Measurements from ENCODE around the gene C10orf143.
A peak's percentile ranks its signal among the peaks of the same experiment; 100 is the strongest.
"Not testable (repeated sequence)": the region's sequence is repeated elsewhere in the genome, so short reads cannot be mapped to it uniquely, and the experiment has no call there.

The C10orf143 gene

GRCh38 chr10:130105724-130106123 is 4.9 kb downstream of the C10orf143 start:
- DNase-seq (ENCODE audit: extremely low spot score), result no peak
- TF ChIP-seq FOXM1 (IDR thresholded peaks at IDR 0.05; ENCODE audit: borderline replicate concordance), result no peak
- no peak for TF ChIP-seq CTBP1 (IDR thresholded peaks at IDR 0.05; ENCODE audit: borderline replicate concordance)
- TF ChIP-seq FOXA1 (IDR thresholded peaks at IDR 0.05), result no peak
- TF ChIP-seq FOXK2 (IDR thresholded peaks at IDR 0.05), result no peak
- ChIA-PET CTCF (no interaction called here), POLR2A (interaction anchor here (1.1 kb wide), 1 partner anchor 33 kb away, joined by 5 read pairs; no protein-coding TSS in a partner anchor)

GRCh38 chr10:130099344-130099743 is 11.3 kb downstream of the C10orf143 start:
- DNase-seq (ENCODE audit: extremely low spot score), result no peak
- POLR2A ChIA-PET, result interaction anchor here (1.6 kb wide), 1 partner anchor 11 kb away, joined by 10 read pairs; the partner anchor contains the start of gene C10orf143
- TF ChIP-seq ARNT (IDR thresholded peaks at IDR 0.05) (no peak), ELF4 (IDR thresholded peaks at IDR 0.05) (no peak), CTBP1 (IDR thresholded peaks at IDR 0.05; ENCODE audit: borderline replicate concordance) (no peak), SP1 (IDR thresholded peaks at IDR 0.05) (no peak), FOXM1 (IDR thresholded peaks at IDR 0.05; ENCODE audit: borderline replicate concordance) (no peak), BHLHE40 (IDR thresholded peaks at IDR 0.05; ENCODE audit: borderline replicate concordance) (no peak), FOXK2 (IDR thresholded peaks at IDR 0.05) (no peak), FOXA1 (IDR thresholded peaks at IDR 0.05) (no peak), NFRKB (IDR thresholded peaks at IDR 0.05) (no peak), L3MBTL2 (conservative IDR thresholded peaks at IDR 0.05) (no peak), SUZ12 (IDR thresholded peaks at IDR 0.05) (no peak), TARDBP (IDR thresholded peaks at IDR 0.05) (no peak), ZNF384 (IDR thresholded peaks at IDR 0.05) (no peak), HDGF (IDR thresholded peaks at IDR 0.05; ENCODE audit: borderline replicate concordance) (no peak), LEF1 (IDR thresholded peaks at IDR 0.05; ENCODE audit: borderline replicate concordance) (no peak), PKNOX1 (IDR thresholded peaks at IDR 0.05) (no peak)
- CTCF ChIA-PET, result interaction anchor here (0.7 to 0.9 kb wide), 2 partner anchors 11 to 126 kb away, joined by 3 read pairs; no protein-coding TSS in a partner anchor

GRCh38 chr10:130090565-130090964 is 20.1 kb downstream of the C10orf143 start:
- DNase-seq (ENCODE audit: extremely low spot score); CTCF ChIA-PET: not testable (repeated sequence)
- POLR2A ChIA-PET, result interaction anchor here (1.4 kb wide), 1 partner anchor 19 kb away, joined by 3 read pairs; no protein-coding TSS in a partner anchor

DNA sequence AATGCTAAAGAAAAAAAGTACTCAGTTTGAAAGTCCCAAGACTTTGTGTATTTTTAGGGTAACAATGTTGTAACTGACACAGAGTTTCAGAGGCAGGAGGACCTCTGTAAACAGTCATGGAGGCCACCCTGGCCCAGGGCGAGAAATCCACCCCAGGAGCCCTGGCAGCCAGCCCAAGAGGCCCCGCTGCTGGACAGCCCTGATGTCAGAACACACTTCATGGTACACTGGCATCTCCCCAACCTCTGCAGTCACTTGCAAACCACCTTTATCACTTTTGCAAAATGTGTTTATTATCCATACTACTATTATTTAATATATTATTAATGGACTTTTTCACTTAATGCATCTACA is 30.2 kb downstream of the C10orf143 start:
- peak; percentile 55 for DNase-seq (ENCODE audit: extremely low spot score)
- CTCF ChIA-PET, result no interaction called here
- POLR2A ChIA-PET, result interaction anchor here (2.9 kb wide), 1 partner anchor 30 kb away, joined by 16 read pairs; the partner anchor contains the start of gene C10orf143
- TF ChIP-seq L3MBTL2 (conservative IDR thresholded peaks at IDR 0.05) (no peak), BHLHE40 (IDR thresholded peaks at IDR 0.05; ENCODE audit: borderline replicate concordance) (no peak), CTBP1 (IDR thresholded peaks at IDR 0.05; ENCODE audit: borderline replicate concordance) (no peak)

GRCh38 chr10:130079614-130080460 is 30.8 kb downstream of the C10orf143 start:
- ChIA-PET POLR2A (interaction anchor here (2.9 kb wide), 1 partner anchor 31 kb away, joined by 16 read pairs; the partner anchor contains the start of gene C10orf143), CTCF (interaction anchor here (1.0 kb wide), 1 partner anchor 30 kb away, joined by 3 read pairs; no protein-coding TSS in a partner anchor)
- DNase-seq (ENCODE audit: extremely low spot score), result peak; percentile 33
- TF ChIP-seq SUZ12 (IDR thresholded peaks at IDR 0.05) (no peak), HDGF (IDR thresholded peaks at IDR 0.05; ENCODE audit: borderline replicate concordance) (no peak), FOXA1 (IDR thresholded peaks at IDR 0.05) (no peak), NFRKB (IDR thresholded peaks at IDR 0.05) (no peak), ELF4 (IDR thresholded peaks at IDR 0.05) (no peak), PKNOX1 (IDR thresholded peaks at IDR 0.05) (peak; percentile 65), L3MBTL2 (conservative IDR thresholded peaks at IDR 0.05) (no peak), TARDBP (IDR thresholded peaks at IDR 0.05) (no peak), BHLHE40 (IDR thresholded peaks at IDR 0.05; ENCODE audit: borderline replicate concordance) (no peak), CTBP1 (IDR thresholded peaks at IDR 0.05; ENCODE audit: borderline replicate concordance) (0 out of 2 replicates have a peak, but pooled peaks have one; percentile 35), LEF1 (IDR thresholded peaks at IDR 0.05; ENCODE audit: borderline replicate concordance) (no peak), FOXM1 (IDR thresholded peaks at IDR 0.05; ENCODE audit: borderline replicate concordance) (no peak), ZNF384 (IDR thresholded peaks at IDR 0.05) (no peak), ARNT (IDR thresholded peaks at IDR 0.05) (no peak), FOXK2 (IDR thresholded peaks at IDR 0.05) (no peak), SP1 (IDR thresholded peaks at IDR 0.05) (no peak)

- no peak for DNase-seq (ENCODE audit: extremely low spot score)
- CTCF ChIA-PET, result no interaction called here
- TF ChIP-seq HDGF (IDR thresholded peaks at IDR 0.05; ENCODE audit: borderline replicate concordance), result no peak
- TF ChIP-seq TARDBP (IDR thresholded peaks at IDR 0.05), result no peak
- no peak for TF ChIP-seq FOXA1 (IDR thresholded peaks at IDR 0.05)
- no peak for TF ChIP-seq ELF4 (IDR thresholded peaks at IDR 0.05)
- TF ChIP-seq SUZ12 (IDR thresholded peaks at IDR 0.05), result no peak
- TF ChIP-seq FOXK2 (IDR thresholded peaks at IDR 0.05), result no peak
- TF ChIP-seq NFRKB (IDR thresholded peaks at IDR 0.05), result no peak
- no peak for TF ChIP-seq ZNF384 (IDR thresholded peaks at IDR 0.05)
- no peak for TF ChIP-seq BHLHE40 (IDR thresholded peaks at IDR 0.05; ENCODE audit: borderline replicate concordance)
- no peak for TF ChIP-seq FOXM1 (IDR thresholded peaks at IDR 0.05; ENCODE audit: borderline replicate concordance)
- TF ChIP-seq LEF1 (IDR thresholded peaks at IDR 0.05; ENCODE audit: borderline replicate concordance), result no peak
- TF ChIP-seq PKNOX1 (IDR thresholded peaks at IDR 0.05), result no peak
- TF ChIP-seq CTBP1 (IDR thresholded peaks at IDR 0.05; ENCODE audit: borderline replicate concordance), result no peak
- no peak for TF ChIP-seq SP1 (IDR thresholded peaks at IDR 0.05)
- no peak for TF ChIP-seq L3MBTL2 (conservative IDR thresholded peaks at IDR 0.05)
- no peak for TF ChIP-seq ARNT (IDR thresholded peaks at IDR 0.05)
- POLR2A ChIA-PET, result interaction anchor here (2.9 kb wide), 1 partner anchor 32 kb away, joined by 16 read pairs; the partner anchor contains the start of gene C10orf143
Observed at GRCh38 chr10:130078120-130078519, 32.5 kb downstream of the C10orf143 start.
